GM13976 (cell line): ENCODE data around the gene WDFY4.

ENCODE experiments used
- DNase-seq: peaks from one replicate; pipeline ENCODE4 v3.0.0; 2012; ENCODE audit warnings: low spot score
- in situ Hi-C: fragments of 300-500 bp; cut with MboI; formaldehyde crosslinking; loops from one replicate; pipeline ENCODE4 v1.12.0; 2022; ENCODE audit warnings: low sequenced_read_pairs, mixed read lengths, inconsistent platforms; ENCODE audit not compliant: unreplicated experiment
- TF ChIP-seq, protein P1 (sequence below): IDR thresholded peaks from 2 replicates; pipeline ENCODE4 v1.5.1; 2012; ENCODE audit warnings: borderline replicate concordance, mild to moderate bottlenecking; ENCODE audit not compliant: insufficient read depth; ENCODE audit errors: extremely low read depth, missing control alignments, control extremely low read depth

The WDFY4 gene

DNA sequence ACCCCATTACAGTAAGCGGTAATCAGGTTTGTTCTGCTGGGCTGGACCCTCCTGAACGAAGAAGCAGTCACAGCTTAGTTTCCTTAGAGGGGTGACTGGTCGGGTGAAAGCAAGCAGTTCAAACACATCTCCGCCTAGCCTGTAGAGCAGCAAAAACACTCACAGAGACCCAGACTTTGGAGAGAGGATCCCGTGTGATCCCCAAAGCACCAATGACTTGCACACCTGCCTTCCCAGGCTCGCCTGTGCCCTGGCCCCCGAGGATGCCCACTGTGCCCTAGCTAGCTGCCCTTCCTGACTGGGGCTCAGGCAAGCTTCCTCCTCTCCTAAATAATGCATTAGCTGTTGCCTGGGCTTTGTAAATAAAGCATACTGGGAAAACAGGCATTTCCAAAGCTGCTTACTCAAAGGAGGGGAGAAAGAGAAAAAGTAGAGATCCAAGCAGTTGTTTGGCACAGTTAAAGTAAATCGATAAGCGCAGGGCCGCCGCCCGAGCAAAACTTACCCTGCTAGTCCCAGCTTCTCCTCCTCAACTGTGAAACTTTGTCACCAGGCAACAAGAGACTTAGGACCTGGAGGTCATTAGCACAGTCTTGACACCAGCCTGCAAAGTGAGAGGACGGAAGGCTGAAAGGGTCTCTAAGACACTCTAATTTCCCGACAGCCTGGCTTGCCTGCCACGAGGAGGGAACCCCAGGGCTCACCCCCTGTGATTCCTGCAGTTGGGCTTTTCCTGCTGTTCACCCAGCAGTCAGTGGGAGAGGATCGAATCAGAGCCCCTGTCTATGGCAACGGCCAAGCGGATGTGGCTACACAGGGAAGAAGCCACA, 250.2 kb downstream of the WDFY4 start:
- in situ Hi-C loops, result no loop called here
- DNase-seq, result no peak
- TF ChIP-seq, protein P1, sequence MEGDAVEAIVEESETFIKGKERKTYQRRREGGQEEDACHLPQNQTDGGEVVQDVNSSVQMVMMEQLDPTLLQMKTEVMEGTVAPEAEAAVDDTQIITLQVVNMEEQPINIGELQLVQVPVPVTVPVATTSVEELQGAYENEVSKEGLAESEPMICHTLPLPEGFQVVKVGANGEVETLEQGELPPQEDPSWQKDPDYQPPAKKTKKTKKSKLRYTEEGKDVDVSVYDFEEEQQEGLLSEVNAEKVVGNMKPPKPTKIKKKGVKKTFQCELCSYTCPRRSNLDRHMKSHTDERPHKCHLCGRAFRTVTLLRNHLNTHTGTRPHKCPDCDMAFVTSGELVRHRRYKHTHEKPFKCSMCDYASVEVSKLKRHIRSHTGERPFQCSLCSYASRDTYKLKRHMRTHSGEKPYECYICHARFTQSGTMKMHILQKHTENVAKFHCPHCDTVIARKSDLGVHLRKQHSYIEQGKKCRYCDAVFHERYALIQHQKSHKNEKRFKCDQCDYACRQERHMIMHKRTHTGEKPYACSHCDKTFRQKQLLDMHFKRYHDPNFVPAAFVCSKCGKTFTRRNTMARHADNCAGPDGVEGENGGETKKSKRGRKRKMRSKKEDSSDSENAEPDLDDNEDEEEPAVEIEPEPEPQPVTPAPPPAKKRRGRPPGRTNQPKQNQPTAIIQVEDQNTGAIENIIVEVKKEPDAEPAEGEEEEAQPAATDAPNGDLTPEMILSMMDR, result no peak

GRCh38 chr10:48935577-48935976, 250.9 kb downstream of the WDFY4 start:
- in situ Hi-C loops, result no loop called here
- no peak for DNase-seq
- TF ChIP-seq, protein P1, result no peak

- in situ Hi-C loops, result no loop called here
- TF ChIP-seq, protein P1, result no peak
- no peak for DNase-seq
Measured at GRCh38 chr10:48937796-48938195, 253.1 kb downstream of the WDFY4 start.

DNA sequence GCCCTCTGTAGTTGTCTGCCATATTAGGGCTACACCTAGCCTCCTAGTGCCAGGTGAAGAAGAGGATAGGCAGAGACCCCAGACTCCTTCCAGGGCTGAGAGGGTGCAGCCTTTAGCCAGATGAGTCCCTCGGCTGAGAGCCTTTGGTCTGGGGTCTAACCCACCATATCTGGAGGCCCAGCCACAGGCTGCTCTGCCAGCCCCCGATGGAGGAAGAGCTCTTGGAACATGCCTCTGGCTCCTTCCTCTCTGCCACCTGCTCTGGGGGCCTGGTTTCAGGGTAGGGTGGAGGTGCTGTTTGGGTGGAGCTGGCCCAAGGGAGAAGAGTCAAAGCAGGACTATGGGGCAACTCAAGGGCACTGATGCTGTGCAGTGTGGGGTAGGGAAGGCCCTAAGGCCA, 253.6 kb downstream of the WDFY4 start:
- TF ChIP-seq, protein P1, result no peak
- no peak for DNase-seq
- in situ Hi-C loops, result no loop called here

DNA sequence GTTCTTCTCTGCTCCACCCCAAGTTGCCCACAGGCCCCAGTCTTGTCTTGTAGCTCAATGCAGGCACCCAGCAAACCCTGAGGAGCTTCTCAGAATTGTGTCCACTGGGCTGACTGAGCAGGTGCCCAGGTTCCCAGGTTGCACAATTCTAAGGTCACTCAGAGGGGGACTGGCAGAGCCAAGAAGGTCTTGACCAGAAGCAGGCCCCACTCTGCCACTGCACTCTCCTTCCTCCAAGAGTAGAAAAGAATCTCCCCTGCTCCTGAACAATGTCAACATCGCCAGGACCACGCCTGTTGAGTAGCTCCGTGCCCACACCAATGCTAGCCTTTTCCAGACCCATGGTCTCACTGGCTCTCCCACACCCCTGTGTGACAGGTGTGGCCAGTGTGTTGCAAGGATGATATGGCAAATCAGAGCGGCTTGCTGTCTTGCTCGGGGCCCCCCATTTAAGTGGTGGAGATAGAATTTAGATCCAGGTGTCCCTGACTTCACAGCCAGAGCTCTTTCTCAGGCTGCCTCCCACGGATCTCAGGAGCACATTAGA, 254.4 kb downstream of the WDFY4 start:
- DNase-seq, result no peak
- TF ChIP-seq, protein P1, result no peak
- in situ Hi-C loops, result no loop called here

GRCh38 chr10:48939790-48940325, 255.2 kb downstream of the WDFY4 start, which contains the start of gene LRRC18:
TSS of gene LRRC18 (minus strand) at chr10:48939840. CDS start at chr10:48914155, 25,685 bp downstream.
- TF ChIP-seq, protein P1, result no peak
- DNase-seq, result no peak
- in situ Hi-C loops, result no loop called here
